Lower leg skin (tissue), 3 donors: ENCODE measurements around the gene VAV3.

Experiments used
- POLR2A ChIP-seq, 2 donors: fragments of 450-650 bp; IDR thresholded peaks; one replicate each; pipeline ENCODE4 v1.6.1; 2016 to 2017; ENCODE audit warnings: antibody characterized with exemption in 2 of 2, mild to moderate bottlenecking in 1 of 2, moderate library complexity in 1 of 2
- TF ChIP-seq, protein P1 (sequence below), 3 donors: fragments of 450-650 bp; IDR thresholded peaks; one replicate each; pipeline ENCODE4 v1.5.1; 2016; ENCODE audit warnings: antibody characterized with exemption in 3 of 3, mild to moderate bottlenecking in 3 of 3, moderate library complexity in 2 of 3

- TF ChIP-seq POLR2A (IDR thresholded peaks at IDR 0.05): no peak
- TF ChIP-seq, protein P1, sequence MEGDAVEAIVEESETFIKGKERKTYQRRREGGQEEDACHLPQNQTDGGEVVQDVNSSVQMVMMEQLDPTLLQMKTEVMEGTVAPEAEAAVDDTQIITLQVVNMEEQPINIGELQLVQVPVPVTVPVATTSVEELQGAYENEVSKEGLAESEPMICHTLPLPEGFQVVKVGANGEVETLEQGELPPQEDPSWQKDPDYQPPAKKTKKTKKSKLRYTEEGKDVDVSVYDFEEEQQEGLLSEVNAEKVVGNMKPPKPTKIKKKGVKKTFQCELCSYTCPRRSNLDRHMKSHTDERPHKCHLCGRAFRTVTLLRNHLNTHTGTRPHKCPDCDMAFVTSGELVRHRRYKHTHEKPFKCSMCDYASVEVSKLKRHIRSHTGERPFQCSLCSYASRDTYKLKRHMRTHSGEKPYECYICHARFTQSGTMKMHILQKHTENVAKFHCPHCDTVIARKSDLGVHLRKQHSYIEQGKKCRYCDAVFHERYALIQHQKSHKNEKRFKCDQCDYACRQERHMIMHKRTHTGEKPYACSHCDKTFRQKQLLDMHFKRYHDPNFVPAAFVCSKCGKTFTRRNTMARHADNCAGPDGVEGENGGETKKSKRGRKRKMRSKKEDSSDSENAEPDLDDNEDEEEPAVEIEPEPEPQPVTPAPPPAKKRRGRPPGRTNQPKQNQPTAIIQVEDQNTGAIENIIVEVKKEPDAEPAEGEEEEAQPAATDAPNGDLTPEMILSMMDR (IDR thresholded peaks at IDR 0.05): no peak
These were observed 240.3 kb downstream of the VAV3 start for GRCh38 chr1:107724648-107725047.
